H54 (cell line): Measurements from ENCODE around the gene YY1.
"Not testable (repeated sequence)": the region's sequence is repeated elsewhere in the genome, so short reads cannot be mapped to it uniquely, and the experiment has no call there.

Source experiments
- DNase-seq: peaks from one replicate; pipeline ENCODE4 v3.0.0; 2011; ENCODE audit warnings: low spot score, mixed read lengths; ENCODE audit not compliant: insufficient read length
- FAIRE-seq: peaks from 3 replicates; lab custom pipeline; 2011; peaks lifted over from hg19 to GRCh38; lab: Jason Lieb, UNC
- POLR2A ChIP-seq: IDR thresholded peaks from 2 replicates; pipeline ENCODE4 v1.6.1; 2011; ENCODE audit warnings: low read depth, mild to moderate bottlenecking, low read length

YY1 gene

GRCh38 chr14:100275214-100275613 lies 36.3 kb downstream of the YY1 start:
- no peak for FAIRE-seq

GRCh38 chr14:100278702-100279101 lies 39.8 kb downstream of the YY1 start:
- FAIRE-seq (peak; percentile 89), DNase-seq (no peak)
- no peak for TF ChIP-seq POLR2A

More at GRCh38 chr14:100275214-100275613, 36.3 kb downstream of the YY1 start:
- TF ChIP-seq POLR2A = no peak
- no peak for DNase-seq

- TF ChIP-seq POLR2A = no peak
- no peak for DNase-seq
These were observed 40.2 kb downstream of the YY1 start for GRCh38 chr14:100279133-100279532.

GRCh38 chr14:100279563-100279962 lies 40.6 kb downstream of the YY1 start:
- TF ChIP-seq POLR2A = no peak
- FAIRE-seq = no peak
- no peak for DNase-seq

More at GRCh38 chr14:100279133-100279532, 40.2 kb downstream of the YY1 start:
- FAIRE-seq = no peak

- DNase-seq (no peak), FAIRE-seq (no peak)
- no peak for TF ChIP-seq POLR2A
These were observed 42.5 kb downstream of the YY1 start for GRCh38 chr14:100281286-100282082.

GRCh38 chr14:100282083-100282350 lies 43.1 kb downstream of the YY1 start:
- FAIRE-seq (no peak), DNase-seq (no peak)
- TF ChIP-seq POLR2A = no peak

GRCh38 chr14:100282766-100283419 lies 43.9 kb downstream of the YY1 start:
- FAIRE-seq (no peak), DNase-seq (no peak)
- no peak for TF ChIP-seq POLR2A

- not testable (repeated sequence) for DNase-seq, FAIRE-seq
These were observed 44.5 kb downstream of the YY1 start for GRCh38 chr14:100283436-100283835.

GRCh38 chr14:100283984-100284881 lies 45.3 kb downstream of the YY1 start:
- no peak for DNase-seq
- no peak for TF ChIP-seq POLR2A
- no peak for FAIRE-seq

- peak; percentile 88 for DNase-seq
- peak; percentile 15; the same call in 1 of the 2 replicates for TF ChIP-seq POLR2A
- FAIRE-seq = no peak
These were observed 46.3 kb downstream of the YY1 start for GRCh38 chr14:100285021-100285912.

GRCh38 chr14:100285913-100286400 lies 47.0 kb downstream of the YY1 start:
- no peak for FAIRE-seq
- DNase-seq = no peak
- no peak for TF ChIP-seq POLR2A

GRCh38 chr14:100286484-100287191 lies 47.7 kb downstream of the YY1 start:
- FAIRE-seq = no peak
- no peak for TF ChIP-seq POLR2A

More at GRCh38 chr14:100286484-100287191, 47.7 kb downstream of the YY1 start:
- DNase-seq = no peak
